Measurements from ENCODE around the gene JAKMIP2.
A peak's percentile ranks its signal among the peaks of the same experiment; 100 is the strongest.

JAKMIP2 gene

DNA sequence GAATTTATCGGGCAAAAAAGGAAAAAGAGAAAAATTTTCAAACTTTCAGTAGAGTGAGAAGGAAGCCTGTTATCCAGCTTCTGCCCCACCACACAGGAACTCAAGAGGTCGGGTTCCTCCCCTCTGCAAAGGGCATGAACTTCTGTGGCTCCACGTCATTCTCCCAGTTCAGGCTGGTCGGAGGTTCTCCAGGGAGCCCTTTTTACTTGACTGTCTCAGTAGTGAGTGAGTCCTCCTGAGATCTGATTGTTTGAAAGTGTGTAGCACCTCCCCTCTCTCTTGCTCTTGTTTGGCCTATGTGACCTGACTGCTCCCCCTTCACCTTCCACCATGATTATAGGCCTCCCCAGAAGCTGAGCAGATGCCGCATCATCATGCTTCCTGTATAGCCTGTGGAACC is 39.2 kb upstream of the JAKMIP2 start:
- TF ChIP-seq, protein P1, sequence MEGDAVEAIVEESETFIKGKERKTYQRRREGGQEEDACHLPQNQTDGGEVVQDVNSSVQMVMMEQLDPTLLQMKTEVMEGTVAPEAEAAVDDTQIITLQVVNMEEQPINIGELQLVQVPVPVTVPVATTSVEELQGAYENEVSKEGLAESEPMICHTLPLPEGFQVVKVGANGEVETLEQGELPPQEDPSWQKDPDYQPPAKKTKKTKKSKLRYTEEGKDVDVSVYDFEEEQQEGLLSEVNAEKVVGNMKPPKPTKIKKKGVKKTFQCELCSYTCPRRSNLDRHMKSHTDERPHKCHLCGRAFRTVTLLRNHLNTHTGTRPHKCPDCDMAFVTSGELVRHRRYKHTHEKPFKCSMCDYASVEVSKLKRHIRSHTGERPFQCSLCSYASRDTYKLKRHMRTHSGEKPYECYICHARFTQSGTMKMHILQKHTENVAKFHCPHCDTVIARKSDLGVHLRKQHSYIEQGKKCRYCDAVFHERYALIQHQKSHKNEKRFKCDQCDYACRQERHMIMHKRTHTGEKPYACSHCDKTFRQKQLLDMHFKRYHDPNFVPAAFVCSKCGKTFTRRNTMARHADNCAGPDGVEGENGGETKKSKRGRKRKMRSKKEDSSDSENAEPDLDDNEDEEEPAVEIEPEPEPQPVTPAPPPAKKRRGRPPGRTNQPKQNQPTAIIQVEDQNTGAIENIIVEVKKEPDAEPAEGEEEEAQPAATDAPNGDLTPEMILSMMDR (IDR thresholded peaks at IDR 0.05; ENCODE audit: extremely low read depth, insufficient read depth, missing control alignments) = no peak
- no peak for DNase-seq (ENCODE audit: low spot score)
- in situ Hi-C loops (cut with MboI; ENCODE audit: low pct_unique_long_range_greater_than_20kb, low sequenced_read_pairs, unreplicated experiment) = loop anchor here (25.0 kb wide), 1 partner anchor 184 kb away; no protein-coding TSS in a partner anchor

DNA sequence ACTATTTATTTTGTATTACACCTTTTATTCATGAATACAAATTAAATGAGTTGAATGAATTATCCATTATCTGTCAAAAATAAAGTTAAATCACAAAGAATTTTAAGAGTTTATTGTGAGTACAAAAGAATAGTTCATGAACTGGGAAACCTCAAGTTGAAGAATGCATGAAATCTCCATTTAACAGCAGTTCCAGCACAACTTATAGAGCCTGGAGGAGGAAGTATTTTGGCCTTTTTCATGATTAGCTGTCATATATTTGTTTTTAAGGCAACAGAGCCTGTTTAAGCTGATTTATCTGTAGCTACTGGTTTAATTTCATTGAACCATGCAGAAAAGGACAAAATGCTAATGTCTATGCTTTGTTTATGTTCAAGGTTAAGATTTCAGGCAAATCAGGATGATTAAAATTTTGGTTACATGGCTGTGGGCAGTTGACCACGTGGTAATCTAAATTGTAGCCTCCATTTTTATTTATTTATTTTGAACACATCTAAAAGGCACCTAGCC is 36.8 kb upstream of the JAKMIP2 start:
- no peak for DNase-seq (ENCODE audit: low spot score)
- in situ Hi-C loops (cut with MboI; ENCODE audit: low pct_unique_long_range_greater_than_20kb, low sequenced_read_pairs, unreplicated experiment) = loop anchor here (25.0 kb wide), 1 partner anchor 182 kb away; no protein-coding TSS in a partner anchor
- TF ChIP-seq, protein P1 (IDR thresholded peaks at IDR 0.05; ENCODE audit: extremely low read depth, insufficient read depth, missing control alignments) = no peak

DNA sequence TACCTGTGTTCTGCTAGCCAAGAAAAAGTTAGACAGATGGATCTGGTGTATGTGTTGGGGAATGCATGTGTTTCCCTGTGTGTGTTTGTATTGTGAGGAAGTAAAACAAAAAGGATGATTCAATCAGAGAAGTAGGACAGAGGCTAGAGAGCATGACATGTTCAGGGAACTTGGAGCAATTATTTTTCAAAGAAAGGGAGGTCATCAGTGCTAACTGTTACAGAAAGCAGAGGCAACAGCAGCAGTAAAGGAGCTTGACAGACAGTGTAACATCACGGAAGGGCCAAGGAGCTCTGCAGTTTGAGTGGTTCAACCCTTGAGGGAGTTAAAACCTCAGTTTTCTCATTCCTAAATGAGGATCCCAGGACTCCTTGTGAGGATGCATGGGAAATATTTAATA is 35.8 kb upstream of the JAKMIP2 start:
- in situ Hi-C loops (cut with MboI; ENCODE audit: low pct_unique_long_range_greater_than_20kb, low sequenced_read_pairs, unreplicated experiment) = loop anchor here (25.0 kb wide), 1 partner anchor 181 kb away; no protein-coding TSS in a partner anchor

DNA sequence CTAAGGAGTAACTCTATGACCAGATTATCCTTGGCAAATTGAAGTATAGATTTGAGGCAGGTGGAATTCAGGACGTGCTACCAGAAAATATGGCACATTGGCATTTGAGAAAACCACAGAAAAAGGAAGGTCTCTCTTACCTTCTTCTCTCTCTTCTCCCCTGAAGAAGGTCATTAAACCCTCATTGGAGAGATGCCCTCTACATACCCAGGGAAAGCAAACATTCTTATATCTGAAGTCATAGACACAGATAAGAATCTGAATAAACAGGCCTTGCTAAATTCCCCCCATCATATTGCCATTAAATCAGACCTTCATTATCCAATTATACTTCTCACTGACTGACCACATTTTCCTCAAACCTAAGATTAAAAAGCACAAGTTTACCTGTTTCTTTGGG is 31.2 kb upstream of the JAKMIP2 start:
- no peak for DNase-seq (ENCODE audit: low spot score)
- in situ Hi-C loops (cut with MboI; ENCODE audit: low pct_unique_long_range_greater_than_20kb, low sequenced_read_pairs, unreplicated experiment) = loop anchor here (25.0 kb wide), 1 partner anchor 176 kb away; no protein-coding TSS in a partner anchor

More for the DNA sequence above, 35.8 kb upstream of the JAKMIP2 start:
- DNase-seq (ENCODE audit: low spot score) = no peak
- TF ChIP-seq, protein P1 (IDR thresholded peaks at IDR 0.05; ENCODE audit: extremely low read depth, insufficient read depth, missing control alignments) = no peak

DNA sequence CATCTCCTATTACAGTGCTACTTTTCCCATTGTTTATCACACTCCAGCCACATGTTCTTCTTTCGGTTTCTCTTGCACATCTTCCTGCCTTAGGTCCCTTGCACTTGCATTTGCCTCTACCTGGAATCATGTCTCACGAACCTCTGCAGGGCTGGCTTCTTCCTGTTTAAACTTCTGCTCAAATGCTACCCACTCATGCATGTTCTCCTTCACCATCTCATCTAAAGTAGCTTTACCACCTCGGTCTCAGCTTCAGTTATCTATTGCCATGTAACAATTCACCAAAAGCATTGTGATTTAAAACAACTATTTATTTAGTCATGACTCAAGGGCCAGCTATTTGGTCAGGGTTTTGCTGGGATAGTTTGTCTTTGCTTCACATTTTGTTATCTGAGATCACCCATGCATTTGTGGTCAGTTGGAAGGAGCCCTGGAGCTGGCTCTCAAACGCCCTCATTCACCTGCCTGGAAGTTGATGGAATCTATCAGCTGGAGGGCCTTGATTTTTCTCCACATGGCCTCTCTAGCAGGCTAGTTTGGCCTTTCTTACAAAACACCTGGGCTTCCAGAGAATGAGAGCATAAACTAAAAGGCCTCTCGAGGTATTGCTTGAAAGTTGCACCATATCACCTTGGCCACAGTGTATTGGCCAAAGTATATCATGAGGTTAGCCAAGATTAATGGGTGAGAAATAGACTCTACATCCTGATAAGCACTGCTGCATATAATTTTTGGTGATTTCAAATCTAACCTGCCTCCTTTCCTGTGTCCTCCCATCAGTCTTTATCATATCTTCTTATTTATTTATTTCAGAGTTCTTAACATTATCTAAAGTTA is 27.5 kb upstream of the JAKMIP2 start:
- in situ Hi-C loops (cut with MboI; ENCODE audit: low pct_unique_long_range_greater_than_20kb, low sequenced_read_pairs, unreplicated experiment) = loop anchor here (25.0 kb wide), 1 partner anchor 173 kb away; no protein-coding TSS in a partner anchor
- no peak for DNase-seq (ENCODE audit: low spot score)
- TF ChIP-seq, protein P1 (IDR thresholded peaks at IDR 0.05; ENCODE audit: extremely low read depth, insufficient read depth, missing control alignments) = no peak

More for the DNA sequence above, 31.2 kb upstream of the JAKMIP2 start:
- TF ChIP-seq, protein P1 (IDR thresholded peaks at IDR 0.05; ENCODE audit: extremely low read depth, insufficient read depth, missing control alignments) = no peak

DNA sequence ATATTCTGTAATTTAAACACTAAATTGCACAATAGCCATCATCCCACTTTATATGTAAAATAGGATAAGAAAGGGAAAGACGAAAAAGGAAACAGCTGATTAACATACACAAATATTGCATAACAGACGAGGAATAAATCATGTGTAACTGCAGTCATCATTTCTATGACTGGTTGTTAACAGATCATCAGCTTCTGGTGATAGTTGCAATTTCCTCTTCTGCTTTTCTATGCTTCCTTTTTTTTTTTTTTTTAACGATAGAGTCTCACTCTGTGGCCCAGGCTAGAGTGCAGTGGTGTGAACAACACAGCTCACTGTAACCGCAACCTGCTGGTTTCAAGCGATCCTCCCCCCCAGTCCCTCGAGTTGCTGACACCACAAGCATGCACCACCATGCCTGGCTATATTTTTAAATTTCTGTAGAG is 22.5 kb upstream of the JAKMIP2 start:
- TF ChIP-seq, protein P1 (IDR thresholded peaks at IDR 0.05; ENCODE audit: extremely low read depth, insufficient read depth, missing control alignments) = no peak
- in situ Hi-C loops (cut with MboI; ENCODE audit: low pct_unique_long_range_greater_than_20kb, low sequenced_read_pairs, unreplicated experiment) = loop anchor here (25.0 kb wide), 1 partner anchor 168 kb away; no protein-coding TSS in a partner anchor
- DNase-seq (ENCODE audit: low spot score) = peak; percentile 10
